HG02588 (cell line): ENCODE data around the gene PIGB.
"Not testable (repeated sequence)": the region's sequence is repeated elsewhere in the genome, so short reads cannot be mapped to it uniquely, and the experiment has no call there.

Experiments
- ATAC-seq: cut with Tn5 transposase; IDR thresholded peaks from one replicate; pipeline ENCODE4 v1.9.1; 2021; ENCODE audit warnings: mild to moderate bottlenecking, moderate library complexity; ENCODE audit not compliant: unreplicated experiment

PIGB gene

DNA sequence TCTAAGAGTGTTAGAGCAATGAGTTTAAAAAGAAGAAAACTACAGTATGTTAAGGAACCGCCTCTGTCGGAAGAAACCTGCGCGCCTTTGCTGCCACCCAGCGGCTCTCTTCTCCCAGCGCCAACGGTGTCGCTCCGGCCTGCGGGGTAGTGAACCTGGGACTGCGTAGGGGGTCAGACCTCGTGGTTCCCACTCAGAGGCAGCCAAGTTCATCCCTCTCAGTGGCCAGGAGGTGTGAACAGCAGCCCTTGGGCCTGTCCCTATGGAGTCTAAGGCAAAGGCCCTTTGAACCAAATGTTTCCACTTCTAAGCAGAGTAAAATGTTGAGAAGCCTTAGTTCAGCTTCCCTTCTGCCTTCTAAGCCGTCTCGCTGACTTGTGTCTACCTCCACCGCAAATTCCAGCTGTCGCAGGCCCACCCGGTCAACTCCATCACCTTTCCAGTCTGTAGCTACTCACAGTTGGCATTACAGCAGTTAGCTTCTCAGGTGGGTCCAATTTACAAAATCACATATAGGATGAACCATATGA lies 28.4 kb upstream of the PIGB start:
- peak; percentile 80 for ATAC-seq

DNA sequence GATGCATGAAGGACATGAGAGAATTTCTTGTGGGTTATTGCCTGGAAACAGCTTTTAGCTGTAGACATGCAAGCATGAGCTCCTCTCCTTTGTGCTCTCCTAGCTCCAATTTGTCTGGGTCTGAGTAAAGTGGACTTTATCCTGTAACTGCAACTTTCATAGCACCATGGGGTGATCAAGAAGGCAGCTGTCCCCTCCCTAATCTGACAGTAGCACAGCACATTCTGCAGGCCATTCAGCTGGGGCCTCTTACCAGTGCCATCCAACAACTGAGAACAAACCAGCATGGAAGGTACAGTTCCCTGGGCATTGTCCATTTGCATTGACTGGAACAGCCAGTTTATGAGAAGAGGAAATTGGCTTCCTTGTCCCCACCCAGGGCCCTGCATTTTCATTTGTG lies 21.7 kb upstream of the PIGB start:
- ATAC-seq = no peak

DNA sequence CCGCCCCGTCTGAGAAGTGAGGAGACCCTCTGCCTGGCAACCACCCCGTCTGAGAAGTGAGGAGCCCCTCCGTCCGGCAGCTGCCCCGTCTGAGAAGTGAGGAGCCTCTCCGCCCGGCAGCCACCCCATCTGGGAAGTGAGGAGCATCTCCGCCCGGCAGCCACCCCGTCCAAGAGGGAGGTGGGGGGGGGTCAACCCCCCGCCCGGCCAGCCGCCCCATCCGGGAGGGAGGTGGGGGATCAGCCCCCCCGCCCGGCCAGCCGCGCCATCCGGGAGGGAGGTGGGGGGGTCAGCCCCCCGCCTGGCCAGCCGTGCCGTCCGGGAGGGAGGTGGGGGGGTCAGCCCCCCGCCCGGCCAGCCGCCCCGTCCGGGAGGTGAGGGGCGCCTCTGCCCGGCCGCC lies 16.2 kb upstream of the PIGB start:
- not testable (repeated sequence) for ATAC-seq

DNA sequence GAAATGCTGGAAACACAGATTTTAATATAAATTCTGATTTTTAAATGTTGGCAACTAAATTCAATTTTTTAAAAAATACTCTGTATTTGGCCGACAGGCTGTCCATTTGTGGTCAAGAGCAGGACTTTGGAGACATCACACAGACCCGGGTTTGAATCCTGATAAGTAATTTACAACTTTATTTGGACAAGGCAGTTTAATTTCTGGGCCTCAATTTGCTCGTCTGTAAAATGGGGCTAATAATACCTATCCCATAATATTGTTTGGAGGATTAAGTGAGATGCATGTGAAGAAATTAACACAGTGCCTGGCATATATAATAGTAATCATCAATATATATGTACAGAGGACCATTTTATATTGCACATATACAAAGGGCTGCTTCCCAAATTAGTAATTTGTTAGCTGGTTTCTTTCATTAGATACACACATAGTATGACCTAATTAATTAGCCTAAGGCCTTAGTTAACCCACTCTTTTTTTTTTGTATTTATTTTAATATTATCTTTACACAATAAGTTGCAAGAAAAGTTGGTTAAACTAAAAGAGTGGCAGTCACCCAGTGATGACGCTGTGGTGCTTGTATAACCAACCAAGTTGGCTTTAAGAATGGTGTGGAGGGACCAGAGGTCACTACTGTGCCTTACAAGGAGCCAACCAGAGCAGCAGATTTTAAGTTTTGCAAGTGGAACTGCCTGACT lies 665 bp downstream of the PIGB start:
- ATAC-seq = no peak

DNA sequence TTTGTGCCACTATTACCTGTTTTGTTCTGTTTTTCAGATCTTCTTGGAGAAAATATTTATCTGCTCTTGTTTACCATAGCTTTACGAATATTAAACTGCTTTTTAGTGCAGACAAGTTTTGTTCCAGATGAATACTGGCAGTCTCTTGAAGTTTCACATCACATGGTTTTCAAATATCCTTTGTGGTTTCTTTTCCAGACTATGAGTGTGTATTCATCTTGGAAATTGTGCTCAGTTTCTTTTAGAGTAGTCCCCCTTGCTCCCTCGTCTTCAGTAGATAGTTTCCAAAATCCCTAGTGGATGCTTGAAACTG lies 1.2 kb downstream of the PIGB start:
- ATAC-seq = no peak

DNA sequence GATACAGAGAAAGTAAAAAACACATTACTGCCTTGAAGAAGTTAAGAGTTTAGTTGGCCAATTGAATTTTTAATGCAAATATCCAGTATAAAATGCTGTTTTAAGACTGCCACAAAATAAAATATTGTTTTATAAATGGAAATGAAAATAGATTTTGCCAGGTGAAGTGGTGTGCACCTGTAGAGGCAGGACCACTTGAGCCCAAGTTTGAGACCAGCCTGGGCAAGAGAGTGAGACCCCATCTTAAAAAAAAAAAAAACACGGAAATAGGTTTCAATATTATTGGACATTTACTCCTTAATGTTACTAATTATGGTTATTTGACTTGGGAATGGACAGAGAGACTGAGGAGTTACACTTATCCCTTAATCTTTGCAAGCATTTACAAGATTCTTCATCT lies 1.9 kb downstream of the PIGB start:
- no peak for ATAC-seq

DNA sequence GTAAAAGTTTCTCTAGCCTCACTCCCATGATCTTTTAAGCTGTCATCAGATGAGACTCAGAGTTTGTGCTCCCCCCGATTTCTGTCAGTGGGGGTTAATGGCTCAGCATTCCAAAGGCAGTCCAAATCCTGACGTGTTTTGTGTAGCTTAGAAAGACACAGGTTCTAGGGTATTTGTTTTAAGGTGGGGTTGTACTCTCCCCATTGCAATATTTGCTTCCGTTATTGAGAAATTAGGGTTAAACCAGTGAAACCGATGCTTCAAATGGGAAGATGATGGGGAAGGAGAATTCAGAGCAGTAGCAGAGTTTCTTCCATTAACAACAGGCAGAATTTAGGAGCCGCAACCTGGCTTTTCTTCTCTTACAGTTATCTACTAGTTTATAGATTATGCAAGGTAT lies 3.4 kb downstream of the PIGB start:
- ATAC-seq = no peak

DNA sequence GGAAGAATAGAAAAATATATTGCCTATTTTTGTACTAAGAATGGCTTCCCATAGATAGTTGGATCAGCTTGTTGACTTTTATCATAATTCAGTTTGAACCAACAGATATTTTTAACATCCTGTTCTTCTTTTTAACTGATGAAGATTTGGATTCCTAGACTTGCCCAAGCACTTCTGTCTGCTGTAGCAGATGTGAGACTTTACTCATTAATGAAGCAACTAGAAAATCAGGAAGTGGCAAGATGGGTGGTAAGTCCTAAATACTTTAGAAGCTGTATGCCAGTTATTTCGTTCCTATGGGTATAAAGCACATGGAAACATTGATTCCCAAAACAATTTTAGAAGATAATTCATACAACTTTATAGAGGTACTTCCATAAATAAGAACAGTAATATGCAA lies 8.4 kb downstream of the PIGB start:
- ATAC-seq = no peak

DNA sequence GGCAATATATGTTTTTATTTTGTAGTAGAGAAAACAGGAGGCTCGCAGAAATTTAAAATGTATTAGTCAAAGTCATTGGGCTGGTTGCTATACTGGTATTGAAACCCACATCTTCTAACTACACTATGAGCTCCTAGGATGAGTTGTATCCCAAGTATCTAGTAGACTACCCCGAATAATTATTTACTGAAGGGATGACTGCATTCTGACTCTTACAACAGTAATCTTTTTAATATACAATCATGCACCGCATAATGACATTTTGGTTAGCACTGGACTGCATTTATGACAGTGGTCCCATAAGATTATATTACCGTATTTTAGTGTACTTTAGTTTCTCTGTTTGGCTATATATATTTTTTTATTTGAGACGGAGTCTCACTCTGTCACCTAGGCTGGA lies 15.3 kb downstream of the PIGB start:
- ATAC-seq = no peak

DNA sequence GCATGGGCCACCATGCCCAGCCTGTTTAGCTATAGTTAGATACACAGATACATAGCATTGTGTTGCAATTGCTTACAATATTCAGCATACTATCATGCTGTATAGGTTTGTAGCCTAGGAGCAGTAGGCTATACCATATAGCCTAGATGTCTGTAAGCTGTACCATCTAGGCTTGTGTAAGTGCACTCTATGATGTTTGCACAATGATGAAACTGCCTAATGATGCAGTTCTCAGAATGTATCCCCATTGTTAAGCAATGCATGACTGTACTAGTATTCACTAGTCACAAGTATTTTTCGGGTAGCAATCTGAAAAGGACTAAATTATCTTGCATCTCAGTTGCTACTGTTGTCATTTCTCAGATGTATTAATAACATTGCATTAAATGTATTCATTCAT lies 16.0 kb downstream of the PIGB start:
- ATAC-seq = no peak

DNA sequence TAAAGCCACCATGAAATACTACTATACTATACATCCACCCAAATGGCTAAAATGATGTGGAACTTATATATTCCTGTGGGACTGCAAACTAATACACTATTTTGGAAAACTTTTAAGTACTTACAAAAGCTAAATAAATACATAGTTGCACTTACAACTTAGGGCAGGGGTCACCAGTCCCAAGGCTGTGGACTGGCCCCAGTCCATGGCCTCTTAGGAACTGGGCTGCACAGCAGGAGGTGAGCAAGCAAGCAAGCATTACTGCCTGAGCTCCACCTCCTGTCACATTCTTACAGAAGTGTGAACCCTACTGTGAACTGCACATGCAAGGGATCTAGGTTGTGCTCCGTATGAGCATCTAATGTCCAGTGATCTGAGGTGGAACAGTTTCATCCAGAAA lies 18.1 kb downstream of the PIGB start:
- ATAC-seq = no peak

DNA sequence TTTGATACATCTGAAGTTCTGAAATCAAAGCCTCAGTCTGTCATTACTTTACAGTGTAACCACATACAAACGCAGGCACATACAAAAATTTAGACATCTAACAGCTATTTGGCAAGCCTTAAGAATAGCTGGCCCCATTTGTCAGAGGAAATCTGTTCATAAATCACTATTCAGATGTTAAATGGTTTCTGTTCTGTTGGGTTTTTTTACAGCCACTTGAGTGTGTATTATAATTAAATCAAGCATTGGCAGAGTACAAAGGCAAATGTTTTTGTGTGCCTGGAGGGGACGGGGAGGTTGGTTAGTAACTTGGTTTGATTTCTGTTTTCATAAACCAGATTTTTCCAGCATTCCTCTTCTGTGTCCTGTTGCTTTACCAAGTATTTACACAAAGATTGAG lies 24.1 kb downstream of the PIGB start:
- no peak for ATAC-seq

DNA sequence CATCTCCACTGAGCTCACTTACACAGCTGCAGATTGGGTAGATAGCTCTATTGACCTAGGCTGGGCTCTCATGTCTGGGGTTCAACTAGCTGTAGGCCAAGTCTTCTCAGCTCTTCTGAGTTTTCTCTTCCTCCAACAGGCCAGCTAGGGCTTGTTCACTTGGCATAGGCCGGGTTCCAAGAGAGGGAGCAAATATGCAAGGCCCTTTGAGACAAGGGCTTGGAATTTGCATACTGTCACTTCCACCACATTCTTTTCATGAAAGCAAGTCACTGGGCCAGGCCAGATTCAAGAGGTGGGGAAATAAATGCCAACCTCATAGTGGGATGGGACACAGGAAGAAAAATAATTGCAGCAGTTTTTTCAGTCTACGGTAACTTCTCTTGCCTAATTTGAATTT lies 25.2 kb downstream of the PIGB start:
- no peak for ATAC-seq

DNA sequence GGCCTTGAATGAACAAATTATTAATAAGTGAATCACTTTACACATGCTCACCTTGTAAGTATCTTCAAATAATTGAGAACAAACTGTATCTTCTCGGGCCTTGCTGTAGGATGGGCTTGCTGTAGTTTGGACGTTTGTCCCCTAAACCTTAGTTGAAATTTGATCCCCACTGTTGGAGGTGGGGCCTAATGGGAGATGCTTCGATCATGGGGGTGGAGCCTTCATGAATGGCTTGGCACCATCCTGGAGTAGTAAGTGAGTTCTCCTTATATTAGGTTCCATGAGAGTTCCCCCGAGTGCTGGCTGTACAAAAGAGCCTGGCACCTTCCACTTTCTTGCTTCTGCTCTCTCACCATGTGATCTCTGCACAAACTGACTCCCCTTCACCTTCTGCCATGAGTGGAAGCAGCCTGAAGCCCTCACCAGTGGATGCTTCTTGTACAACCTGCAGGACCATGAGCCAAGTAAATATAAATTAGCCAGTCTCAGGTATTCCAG lies 29.3 kb downstream of the PIGB start:
- ATAC-seq = no peak

DNA sequence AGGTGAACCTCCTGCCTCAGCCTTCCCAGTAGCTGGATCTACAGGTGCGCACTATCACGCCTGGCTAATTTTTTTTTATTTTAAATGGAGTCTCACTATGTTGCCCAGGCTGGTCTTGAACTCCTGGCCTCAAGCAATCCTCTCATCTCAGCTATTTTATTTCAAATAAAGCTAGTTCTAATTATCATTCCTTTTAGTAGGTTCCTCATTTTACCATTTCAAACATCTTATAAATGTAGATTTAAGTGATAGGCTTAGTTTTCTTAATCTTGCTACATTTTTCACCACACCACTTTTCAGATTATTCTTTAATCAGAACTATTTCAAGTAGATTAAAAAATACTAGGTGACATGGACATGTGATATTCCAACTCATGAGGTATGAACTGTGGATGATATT lies 30.3 kb downstream of the PIGB start:
- ATAC-seq = no peak

DNA sequence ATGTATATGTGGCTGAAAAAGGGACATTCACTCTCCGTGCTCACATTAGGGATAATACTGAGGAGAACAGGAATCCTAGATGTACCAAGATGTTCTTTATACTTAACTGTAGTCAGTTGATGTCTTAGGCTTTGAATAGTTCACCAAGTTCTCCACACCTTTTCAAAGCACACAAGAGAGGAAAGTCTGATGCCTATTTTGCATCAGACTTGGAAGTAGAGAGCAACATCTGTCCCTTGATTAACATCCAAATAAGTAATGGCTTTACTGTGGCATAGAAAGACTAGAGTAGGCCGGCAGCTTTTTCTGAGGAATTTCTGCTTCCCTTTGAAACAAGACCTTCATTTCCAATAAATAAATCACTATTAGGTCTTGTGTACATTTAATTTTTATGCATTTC lies 34.0 kb downstream of the PIGB start:
- no peak for ATAC-seq

DNA sequence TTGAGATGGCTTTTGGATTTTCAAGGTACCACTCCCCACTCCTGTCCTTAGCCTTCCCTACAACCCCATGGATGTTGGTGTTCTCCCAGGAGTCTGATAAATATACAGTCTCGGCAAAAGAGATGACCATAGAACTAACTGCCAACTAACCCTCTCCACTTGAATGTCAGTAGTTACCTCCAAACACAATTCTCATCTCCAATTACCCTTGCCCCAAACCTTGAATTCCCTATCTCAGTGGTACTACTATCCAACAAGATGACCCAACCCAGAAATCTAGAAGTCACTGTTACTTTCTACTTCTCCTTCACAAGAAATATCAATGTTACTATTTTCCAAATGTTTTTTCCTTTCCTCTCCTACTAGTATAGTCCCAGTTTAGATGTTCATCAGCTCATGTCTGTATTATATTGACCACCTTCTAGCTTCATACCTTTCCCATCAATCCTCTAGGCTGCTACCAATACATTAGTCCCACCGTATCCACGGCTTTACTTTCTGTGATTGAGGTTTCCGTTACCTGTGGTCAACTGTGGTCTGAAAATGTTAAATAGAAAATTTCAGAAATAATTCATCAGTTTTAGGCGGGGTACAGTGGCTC lies 38.1 kb downstream of the PIGB start:
- ATAC-seq = no peak

DNA sequence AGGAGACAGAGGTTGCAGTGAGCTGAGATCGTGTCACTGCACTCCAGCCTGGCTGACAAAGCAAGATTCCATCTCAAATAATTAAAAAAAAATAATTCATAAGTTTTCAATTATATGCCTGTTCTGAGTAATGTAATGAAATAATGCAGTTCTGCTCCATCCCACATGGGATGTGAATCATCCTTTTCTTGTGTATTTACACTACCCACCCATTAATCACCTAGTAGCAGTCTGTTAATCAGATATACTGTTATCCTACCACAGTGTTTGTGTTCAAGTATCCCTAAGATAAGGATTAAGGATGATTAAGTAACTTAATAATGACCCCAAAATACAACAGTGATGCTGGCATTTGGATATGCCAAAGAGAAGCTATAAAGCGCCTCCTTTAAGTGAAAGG lies 38.8 kb downstream of the PIGB start:
- no peak for ATAC-seq

DNA sequence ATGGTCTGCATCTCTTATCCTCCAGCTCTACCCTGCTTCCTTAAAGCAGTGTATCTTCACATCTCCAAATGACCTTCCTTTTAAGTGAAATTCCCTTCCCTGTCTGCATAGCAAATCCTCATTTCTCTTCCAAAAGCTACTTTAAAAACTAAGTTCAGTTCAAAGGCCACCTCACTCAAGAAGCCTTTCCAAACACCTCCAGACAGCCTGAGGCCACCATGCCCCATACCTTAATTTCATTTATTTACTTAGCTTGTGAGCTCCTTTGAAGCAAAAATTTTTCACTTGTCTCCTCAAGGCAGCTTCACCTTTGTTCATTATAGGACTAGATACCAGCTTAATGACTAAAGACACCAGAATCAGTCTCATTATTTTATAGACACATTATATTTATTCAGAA lies 39.4 kb downstream of the PIGB start:
- no peak for ATAC-seq

DNA sequence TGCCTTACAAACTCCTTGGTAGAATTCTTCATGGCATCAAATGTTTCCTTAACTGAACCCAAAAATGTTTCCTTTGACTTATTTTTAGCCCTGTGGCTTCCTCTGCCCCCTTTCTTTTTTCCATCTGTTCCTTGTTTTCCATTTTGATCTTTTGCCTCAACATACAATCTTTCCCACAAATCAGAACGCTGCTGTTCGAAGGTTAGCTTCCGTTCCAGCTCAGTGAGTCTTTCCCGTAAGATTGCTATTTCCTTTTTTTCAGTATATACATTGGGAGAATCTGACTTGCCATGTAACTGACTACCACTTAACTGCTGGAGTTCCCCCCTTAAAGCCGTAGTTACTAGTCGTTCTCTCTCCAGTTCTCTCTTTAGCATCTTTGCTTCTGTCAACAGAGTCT lies 41.2 kb downstream of the PIGB start:
- ATAC-seq = no peak

DNA sequence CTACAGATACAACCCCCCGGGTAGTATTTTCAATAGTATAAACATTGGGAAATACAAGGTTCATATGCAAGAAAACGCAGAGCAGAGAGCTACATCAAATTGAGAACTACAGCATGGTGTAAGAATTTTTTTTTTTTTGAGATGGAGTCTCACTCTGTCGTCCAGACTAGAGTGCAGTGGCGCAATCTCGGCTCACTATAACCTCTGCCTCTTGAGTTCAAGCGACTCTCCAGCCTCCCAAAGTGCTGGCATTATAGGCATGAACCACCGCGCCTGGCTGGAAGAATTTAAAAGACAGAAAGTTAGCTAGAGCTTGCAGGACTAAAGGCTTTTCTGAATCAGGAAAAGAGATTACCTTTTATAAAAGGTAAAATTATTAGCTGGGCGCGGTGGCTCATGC lies 42.0 kb downstream of the PIGB start:
- ATAC-seq = no peak

DNA sequence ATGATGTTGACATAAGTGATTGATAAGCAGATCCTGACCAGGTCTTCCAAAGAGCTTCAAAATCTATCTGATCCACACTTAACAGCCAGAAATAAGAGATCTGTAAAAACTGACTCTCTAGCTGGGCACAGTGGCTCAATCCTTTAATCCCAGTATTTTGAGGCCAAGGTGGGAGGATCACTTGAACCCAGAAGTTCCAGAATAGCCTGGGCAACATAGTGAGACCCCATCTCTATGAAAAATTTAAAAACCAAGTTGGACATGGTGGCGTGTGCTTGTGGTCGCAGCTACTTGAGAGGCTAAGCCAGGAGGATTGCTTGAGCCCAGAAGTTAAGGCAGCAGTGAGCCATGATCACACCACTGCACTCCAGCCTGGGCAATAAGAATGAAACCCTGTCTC lies 43.6 kb downstream of the PIGB start:
- ATAC-seq = no peak

DNA sequence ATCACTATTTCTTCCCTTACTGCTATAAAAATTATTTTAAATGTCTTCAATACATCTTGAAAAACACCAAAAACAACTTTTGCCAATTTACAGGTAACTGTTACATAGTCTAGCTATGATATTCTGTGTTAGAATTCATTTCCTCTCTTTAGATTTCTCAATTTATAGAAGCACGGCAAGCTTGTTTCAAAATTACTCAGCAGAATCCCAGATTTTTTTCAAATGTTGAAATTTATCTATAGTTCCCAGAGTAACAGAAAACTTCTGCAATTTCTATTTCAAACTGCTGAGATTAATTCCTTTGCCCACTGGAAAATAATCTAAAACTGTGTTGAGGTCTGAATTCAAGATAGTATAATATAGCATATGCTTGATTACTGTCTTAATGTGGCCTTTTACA lies 48.0 kb downstream of the PIGB start:
- ATAC-seq = no peak
